ENCODE data around the gene SASH3.

- no peak for TF ChIP-seq ZNF565 (CRISPR knock-in tag; conservative IDR thresholded peaks at IDR 0.05; ENCODE audit: low read depth)
- TF ChIP-seq CREB5 (CRISPR knock-in tag; IDR thresholded peaks at IDR 0.05; ENCODE audit: low read depth): no peak
- no peak for TF ChIP-seq CSRNP3 (CRISPR knock-in tag; IDR thresholded peaks at IDR 0.05)
- TF ChIP-seq, protein P1, sequence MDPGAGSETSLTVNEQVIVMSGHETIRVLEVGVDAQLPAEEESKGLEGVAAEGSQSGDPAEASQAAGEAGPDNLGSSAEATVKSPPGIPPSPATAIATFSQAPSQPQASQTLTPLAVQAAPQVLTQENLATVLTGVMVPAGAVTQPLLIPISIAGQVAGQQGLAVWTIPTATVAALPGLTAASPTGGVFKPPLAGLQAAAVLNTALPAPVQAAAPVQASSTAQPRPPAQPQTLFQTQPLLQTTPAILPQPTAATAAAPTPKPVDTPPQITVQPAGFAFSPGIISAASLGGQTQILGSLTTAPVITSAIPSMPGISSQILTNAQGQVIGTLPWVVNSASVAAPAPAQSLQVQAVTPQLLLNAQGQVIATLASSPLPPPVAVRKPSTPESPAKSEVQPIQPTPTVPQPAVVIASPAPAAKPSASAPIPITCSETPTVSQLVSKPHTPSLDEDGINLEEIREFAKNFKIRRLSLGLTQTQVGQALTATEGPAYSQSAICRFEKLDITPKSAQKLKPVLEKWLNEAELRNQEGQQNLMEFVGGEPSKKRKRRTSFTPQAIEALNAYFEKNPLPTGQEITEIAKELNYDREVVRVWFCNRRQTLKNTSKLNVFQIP (CRISPR knock-in tag; IDR thresholded peaks at IDR 0.05; ENCODE audit: borderline replicate concordance, low read depth): no peak
- TF ChIP-seq ZFP3 (CRISPR knock-in tag; IDR thresholded peaks at IDR 0.05): no peak
- no peak for TF ChIP-seq PATZ1 (CRISPR knock-in tag; IDR thresholded peaks at IDR 0.05; ENCODE audit: borderline replicate concordance)
These were observed 824 bp downstream of the SASH3 start for GRCh38 chrX:129780441-129781105.
